Mesothelial cell of epicardium (in vitro differentiated cells): Measurements from ENCODE around the gene SPNS3. TPM values are rescaled to one million over a fixed set of nuclear protein-coding genes. Genes with fewer than 3 reads are reported as not detected.

Experiments
- DNase-seq, 2 experiments: peaks; one replicate each; pipeline ENCODE4 v3.0.0; 2021; ENCODE audit warnings: low spot score in 2 of 2; ENCODE audit not compliant: unreplicated experiment in 2 of 2
- H3K27ac Mint-ChIP-seq: 2 replicates; pipeline ENCODE4 v1.8.0; 2021; ENCODE audit warnings: mixed read lengths
- H3K27me3 Mint-ChIP-seq: 2 replicates; pipeline ENCODE4 v1.8.0; 2021; ENCODE audit warnings: low read depth, mixed read lengths
- H3K36me3 Mint-ChIP-seq: 2 replicates; pipeline ENCODE4 v1.8.0; 2021; ENCODE audit warnings: mixed read lengths
- H3K4me1 Mint-ChIP-seq: 2 replicates; pipeline ENCODE4 v1.8.0; 2021; ENCODE audit warnings: mixed read lengths
- H3K4me3 Mint-ChIP-seq: 2 replicates; pipeline ENCODE4 v1.8.0; 2021; ENCODE audit warnings: mild to moderate bottlenecking, moderate library complexity, mixed read lengths
- H3K9me3 Mint-ChIP-seq: 2 replicates; pipeline ENCODE4 v1.8.0; 2021; ENCODE audit warnings: mixed read lengths
- total RNA-seq: library from RNA; stranded (reverse); gene quantifications from 3 replicates; pipeline ENCODE4 v1.2.1, GENCODE V29; 2021
- TF ChIP-seq, protein P1 (sequence below): fragments of 200-600 bp; sonication (generic); IDR thresholded peaks from one replicate; pipeline ENCODE4 v1.5.0; 2021; ENCODE audit warnings: antibody characterized with exemption; ENCODE audit not compliant: unreplicated experiment

SPNS3 gene
- total RNA-seq, 1 donor from 2014 or later: not detected

DNA sequence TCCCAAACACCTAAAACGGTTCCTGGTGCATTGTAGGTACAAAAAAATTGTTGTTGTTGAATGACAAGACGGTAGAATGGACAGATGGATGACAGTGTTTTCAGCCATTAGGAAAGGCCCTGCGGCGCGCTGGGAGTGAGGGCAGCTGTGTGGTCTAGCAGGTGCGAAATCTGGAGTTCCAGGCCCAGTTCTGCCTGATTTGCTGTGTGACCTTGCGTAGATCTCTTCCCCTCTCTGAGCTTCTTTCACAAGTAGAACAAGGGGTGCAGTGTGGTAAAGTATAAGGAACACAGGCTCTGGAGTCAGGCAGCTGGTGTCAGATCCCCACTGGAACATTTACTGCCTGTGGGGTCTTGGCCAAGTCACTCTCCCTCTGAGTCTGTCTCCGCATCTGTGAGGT, 90.2 kb downstream of the SPNS3 start:
- H3K27ac Mint-ChIP-seq: peak overlapping the region; percentile 21
- H3K36me3 Mint-ChIP-seq: no peaks in the 10 kb centered on the region
- H3K27me3 Mint-ChIP-seq: no peaks in the 10 kb centered on the region
- no peak overlapping the region for H3K4me3 Mint-ChIP-seq
- no peaks in the 10 kb centered on the region for H3K9me3 Mint-ChIP-seq
- TF ChIP-seq, protein P1, sequence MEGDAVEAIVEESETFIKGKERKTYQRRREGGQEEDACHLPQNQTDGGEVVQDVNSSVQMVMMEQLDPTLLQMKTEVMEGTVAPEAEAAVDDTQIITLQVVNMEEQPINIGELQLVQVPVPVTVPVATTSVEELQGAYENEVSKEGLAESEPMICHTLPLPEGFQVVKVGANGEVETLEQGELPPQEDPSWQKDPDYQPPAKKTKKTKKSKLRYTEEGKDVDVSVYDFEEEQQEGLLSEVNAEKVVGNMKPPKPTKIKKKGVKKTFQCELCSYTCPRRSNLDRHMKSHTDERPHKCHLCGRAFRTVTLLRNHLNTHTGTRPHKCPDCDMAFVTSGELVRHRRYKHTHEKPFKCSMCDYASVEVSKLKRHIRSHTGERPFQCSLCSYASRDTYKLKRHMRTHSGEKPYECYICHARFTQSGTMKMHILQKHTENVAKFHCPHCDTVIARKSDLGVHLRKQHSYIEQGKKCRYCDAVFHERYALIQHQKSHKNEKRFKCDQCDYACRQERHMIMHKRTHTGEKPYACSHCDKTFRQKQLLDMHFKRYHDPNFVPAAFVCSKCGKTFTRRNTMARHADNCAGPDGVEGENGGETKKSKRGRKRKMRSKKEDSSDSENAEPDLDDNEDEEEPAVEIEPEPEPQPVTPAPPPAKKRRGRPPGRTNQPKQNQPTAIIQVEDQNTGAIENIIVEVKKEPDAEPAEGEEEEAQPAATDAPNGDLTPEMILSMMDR: no peak
- peaks cover 42% of the 10 kb centered on the region for H3K4me1 Mint-ChIP-seq
- DNase-seq: no peak

- Mint-ChIP-seq H3K9me3 (no peaks in the 10 kb centered on the region), H3K27ac (no peak overlapping the region), H3K4me3 (no peak overlapping the region), H3K27me3 (no peaks in the 10 kb centered on the region), H3K4me1 (peaks cover 32% of the 10 kb centered on the region), H3K36me3 (no peaks in the 10 kb centered on the region)
- DNase-seq: no peak
- TF ChIP-seq, protein P1: no peak
These were observed 92.1 kb downstream of the SPNS3 start for GRCh38 chr17:4525691-4526397.

DNA sequence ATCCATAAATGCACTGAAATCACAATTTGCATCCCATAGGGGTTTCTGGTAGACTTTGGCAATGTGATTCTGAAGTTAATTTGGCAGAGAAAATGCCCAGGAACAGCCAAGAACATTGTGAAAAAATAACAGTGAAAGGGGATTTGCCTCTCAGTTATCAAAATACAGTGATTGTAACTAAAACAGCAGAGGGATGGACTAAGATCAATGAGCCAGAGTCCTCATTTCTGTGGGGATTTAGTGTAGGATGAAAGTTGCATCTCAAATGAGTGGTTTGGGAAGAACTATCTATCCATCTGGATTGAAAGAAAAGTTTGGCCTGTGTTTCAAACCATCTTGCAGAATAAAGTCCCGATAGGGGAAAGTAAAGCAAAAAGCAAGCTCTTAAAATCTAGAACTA, 93.4 kb downstream of the SPNS3 start:
- H3K27me3 Mint-ChIP-seq: no peaks in the 10 kb centered on the region
- no peaks in the 10 kb centered on the region for H3K9me3 Mint-ChIP-seq
- H3K4me3 Mint-ChIP-seq: no peak overlapping the region
- TF ChIP-seq, protein P1: no peak
- DNase-seq: no peak
- no peak overlapping the region for H3K27ac Mint-ChIP-seq
- peaks cover 26% of the 10 kb centered on the region for H3K4me1 Mint-ChIP-seq
- no peaks in the 10 kb centered on the region for H3K36me3 Mint-ChIP-seq

DNA sequence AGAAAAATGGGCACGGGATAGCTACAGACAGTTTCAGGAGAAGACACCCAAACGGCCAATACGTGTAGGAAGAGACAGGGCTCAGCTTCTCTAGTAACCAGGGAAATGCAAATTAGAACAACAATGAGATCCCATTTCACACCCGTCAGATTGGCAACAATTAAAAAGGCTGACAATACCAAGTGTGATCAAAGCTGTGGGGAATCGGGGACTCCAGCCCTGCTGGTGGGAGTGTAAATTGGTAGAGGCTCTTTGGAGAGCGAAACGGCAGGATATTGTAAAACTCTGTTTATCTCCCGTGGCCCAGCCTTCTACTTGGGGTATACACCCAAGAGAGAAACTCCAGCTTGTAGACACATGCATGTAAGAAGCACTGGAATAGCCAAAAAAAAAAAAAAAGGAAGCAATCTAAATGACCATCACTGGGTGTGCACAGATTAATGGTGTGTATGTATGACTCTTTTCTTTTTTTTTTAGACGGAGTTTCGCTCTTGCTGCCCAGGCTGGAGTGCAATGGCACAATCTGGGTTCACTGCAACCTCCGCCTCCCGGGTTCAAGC, 93.9 kb downstream of the SPNS3 start:
- TF ChIP-seq, protein P1: no peak
- Mint-ChIP-seq H3K27me3 (no peaks in the 10 kb centered on the region), H3K4me1 (peaks cover 21% of the 10 kb centered on the region), H3K4me3 (no peak overlapping the region), H3K9me3 (no peaks in the 10 kb centered on the region), H3K36me3 (no peaks in the 10 kb centered on the region), H3K27ac (no peak overlapping the region)
- no peak for DNase-seq

- H3K9me3 Mint-ChIP-seq: no peaks in the 10 kb centered on the region
- no peaks in the 10 kb centered on the region for H3K36me3 Mint-ChIP-seq
- no peak for DNase-seq
- no peaks in the 10 kb centered on the region for H3K27me3 Mint-ChIP-seq
- no peak overlapping the region for H3K27ac Mint-ChIP-seq
- TF ChIP-seq, protein P1: no peak
- H3K4me1 Mint-ChIP-seq: peaks cover 18% of the 10 kb centered on the region
- no peak overlapping the region for H3K4me3 Mint-ChIP-seq
These were observed 95.9 kb downstream of the SPNS3 start for GRCh38 chr17:4529533-4530152.
